ENCODE measurements around the gene MAML3.

GRCh38 chr4:140134746-140135425 lies 19.1 kb downstream of the MAML3 start:
- no peak for TF ChIP-seq ELF4 (IDR thresholded peaks at IDR 0.05)
- TF ChIP-seq LEF1 (IDR thresholded peaks at IDR 0.05; ENCODE audit: borderline replicate concordance), result no peak
